ENCODE data around the gene RGS12.

RGS12 gene

DNA sequence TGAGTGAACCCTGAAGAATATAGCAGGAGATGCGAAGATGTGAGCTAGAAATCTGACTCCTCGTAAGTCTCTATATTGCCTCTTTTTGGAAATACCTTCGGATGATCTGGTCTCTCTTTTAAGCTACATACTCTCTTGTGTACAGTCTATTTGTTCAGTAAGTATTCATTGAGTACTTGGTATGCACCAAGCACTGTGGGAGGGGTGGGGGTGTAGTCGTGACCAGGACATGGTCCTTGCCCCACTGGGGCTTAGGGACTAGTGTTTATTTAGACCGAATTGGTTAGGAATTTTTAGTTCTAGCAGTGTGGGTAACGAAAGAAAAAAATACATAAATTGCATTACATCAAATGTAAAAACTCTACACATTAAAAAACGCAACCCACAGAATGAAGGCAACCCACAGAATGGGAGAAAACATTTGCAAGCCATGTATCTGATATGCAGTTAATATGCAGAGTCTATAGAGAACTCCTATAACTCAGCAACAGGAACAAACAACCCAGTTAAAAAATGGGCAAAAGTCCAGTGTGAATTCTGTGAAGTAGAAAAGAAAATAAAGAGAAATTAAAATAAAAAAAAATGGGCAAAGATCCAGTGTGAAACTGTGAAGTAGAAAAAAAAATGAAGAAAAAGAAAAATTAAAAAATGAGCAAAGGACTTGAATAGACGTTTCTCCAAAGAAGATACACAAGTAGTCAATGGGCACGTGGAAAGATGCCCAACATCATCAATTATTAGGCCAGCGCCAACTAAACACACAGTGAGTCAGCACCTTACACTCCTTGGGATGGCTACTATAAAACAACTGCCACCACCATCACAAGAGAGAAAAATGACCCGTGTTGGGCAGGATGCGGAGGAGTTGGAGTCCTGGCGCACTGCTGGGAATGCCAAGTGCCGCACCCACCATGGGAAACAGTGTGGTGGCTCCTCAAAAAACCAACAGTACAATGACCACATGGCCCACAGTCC is 43.8 kb downstream of the RGS12 start:
- DNase-seq: no peak

GRCh38 chr4:3337357-3337732 is 44.5 kb downstream of the RGS12 start:
- no peak for DNase-seq

DNA sequence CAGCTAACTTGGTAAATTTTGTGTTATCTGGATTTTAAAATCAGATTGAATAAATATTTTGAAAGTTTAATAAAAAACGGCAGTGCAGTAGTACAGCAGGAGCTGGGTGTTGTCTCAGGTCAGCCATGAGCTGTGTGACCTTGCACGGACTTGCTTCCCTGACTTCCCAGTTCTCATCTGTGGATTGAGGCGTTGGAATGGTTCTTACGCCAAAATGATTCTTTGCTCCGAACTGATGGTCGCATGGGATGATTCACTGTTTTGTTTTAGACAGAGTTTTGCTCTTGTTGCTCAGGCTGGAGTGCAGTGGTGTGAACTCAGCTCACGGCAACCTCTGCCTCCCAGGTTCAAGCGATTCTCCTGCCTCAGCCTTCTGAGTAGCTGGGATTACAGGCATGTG is 45.0 kb downstream of the RGS12 start:
- no peak for DNase-seq

- no peak for DNase-seq
These were observed 45.6 kb downstream of the RGS12 start for GRCh38 chr4:3338321-3338838.

- no peak for DNase-seq
These were observed 46.2 kb downstream of the RGS12 start for GRCh38 chr4:3338976-3339531.

- no peak for DNase-seq
These were observed 46.8 kb downstream of the RGS12 start for GRCh38 chr4:3339577-3339976.

- DNase-seq: no peak
These were observed 47.3 kb downstream of the RGS12 start for GRCh38 chr4:3340038-3340699.

DNA sequence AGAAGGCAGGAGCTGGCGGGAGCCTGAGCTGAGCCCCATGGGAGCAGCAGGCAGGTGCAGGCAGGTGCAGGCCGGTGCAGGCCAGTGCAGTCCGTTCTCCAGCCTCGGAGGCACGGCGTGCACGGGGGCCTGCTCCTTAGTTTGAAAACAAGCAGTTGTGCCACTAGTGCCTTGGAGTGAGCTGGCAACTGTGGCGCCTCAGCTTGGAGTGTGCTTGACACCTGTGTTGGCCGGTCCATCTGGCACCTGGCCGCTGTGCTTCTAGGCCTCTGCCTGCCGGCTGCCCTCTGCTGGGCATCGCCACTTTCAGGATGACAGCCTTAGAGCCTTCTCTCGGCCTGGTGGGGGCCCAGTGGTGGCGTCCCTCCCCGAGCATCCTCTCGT is 47.9 kb downstream of the RGS12 start:
- DNase-seq: no peak

DNA sequence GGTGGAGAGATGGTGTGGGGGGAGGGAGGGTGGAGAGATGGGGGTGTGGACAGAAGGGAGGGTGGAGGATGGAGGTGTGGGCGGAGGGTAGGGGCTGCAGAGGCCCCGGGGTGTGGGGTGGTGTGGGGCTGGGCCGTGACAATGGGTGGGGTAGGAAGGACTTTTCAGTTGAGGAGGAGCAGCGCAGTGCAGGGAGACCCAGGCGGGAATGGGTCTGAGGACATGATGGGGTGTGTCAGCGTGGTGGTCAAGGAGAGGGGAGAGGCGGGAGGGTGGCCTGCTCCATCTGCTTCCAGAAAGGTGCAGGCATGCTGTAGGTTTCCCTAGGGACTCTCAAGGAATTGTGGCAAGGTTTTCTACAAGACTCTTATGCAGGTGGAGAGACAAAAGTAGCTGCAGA is 48.9 kb downstream of the RGS12 start:
- no peak for DNase-seq

GRCh38 chr4:3342182-3342854 is 49.5 kb downstream of the RGS12 start:
- DNase-seq: no peak

Data from activated effector memory CD4-positive, alpha-beta T cell treated with Interleukin-2 at 50 U/mL for 16 hours (primary cell).